ENCODE data around the gene CFAP221.
A peak's percentile ranks its signal among the peaks of the same experiment; 100 is the strongest.
"Not testable (repeated sequence)": the region's sequence is repeated elsewhere in the genome, so short reads cannot be mapped to it uniquely, and the experiment has no call there.

CFAP221 gene

GRCh38 chr2:119608553-119608952 lies 64.3 kb downstream of the CFAP221 start:
- TF ChIP-seq JUND (IDR thresholded peaks at IDR 0.05; ENCODE audit: low read depth) = no peak
- no peak for DNase-seq (ENCODE audit: low read depth in 1 of 2, low spot score in 1 of 2)
- in situ Hi-C loops (cut with HindIII; ENCODE audit: low pct_unique_long_range_greater_than_20kb, low sequenced_read_pairs) = no loop called here

DNA sequence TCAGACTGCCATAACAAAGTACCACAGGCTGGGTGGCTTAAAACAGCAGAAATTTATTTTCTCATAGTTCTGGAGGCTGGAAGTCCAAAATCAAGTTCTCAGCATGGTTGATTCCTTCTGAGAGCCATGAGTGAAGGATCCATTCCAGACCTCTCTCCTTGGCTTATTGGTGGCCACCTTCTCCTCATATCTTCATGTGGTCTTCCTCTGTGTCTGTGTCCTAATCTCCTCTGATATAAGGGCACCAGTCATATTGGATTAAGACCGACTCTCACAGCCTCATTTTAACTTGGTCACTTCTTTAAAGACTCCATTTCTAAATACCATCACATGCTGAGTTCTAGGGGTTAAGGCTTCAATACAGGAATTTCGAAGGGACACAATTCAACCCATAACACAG lies 65.1 kb downstream of the CFAP221 start:
- no peak for TF ChIP-seq JUND (IDR thresholded peaks at IDR 0.05; ENCODE audit: low read depth)
- no peak for DNase-seq (ENCODE audit: low read depth in 1 of 2, low spot score in 1 of 2)
- in situ Hi-C loops (cut with HindIII; ENCODE audit: low pct_unique_long_range_greater_than_20kb, low sequenced_read_pairs) = no loop called here

GRCh38 chr2:119614140-119614539 lies 69.9 kb downstream of the CFAP221 start:
- in situ Hi-C loops (cut with HindIII; ENCODE audit: low pct_unique_long_range_greater_than_20kb, low sequenced_read_pairs); DNase-seq (ENCODE audit: low read depth in 1 of 2, low spot score in 1 of 2): not testable (repeated sequence)

GRCh38 chr2:119616421-119616820 lies 72.2 kb downstream of the CFAP221 start:
- DNase-seq (ENCODE audit: low read depth in 1 of 2, low spot score in 1 of 2) = no peak
- in situ Hi-C loops (cut with HindIII; ENCODE audit: low pct_unique_long_range_greater_than_20kb, low sequenced_read_pairs) = no loop called here
- no peak for TF ChIP-seq JUND (IDR thresholded peaks at IDR 0.05; ENCODE audit: low read depth)

- in situ Hi-C loops (cut with HindIII; ENCODE audit: low pct_unique_long_range_greater_than_20kb, low sequenced_read_pairs) = no loop called here
- TF ChIP-seq JUND (IDR thresholded peaks at IDR 0.05; ENCODE audit: low read depth) = no peak
- no peak for DNase-seq (ENCODE audit: low read depth in 1 of 2, low spot score in 1 of 2)
Observed at GRCh38 chr2:119617455-119617854, 73.2 kb downstream of the CFAP221 start.

DNA sequence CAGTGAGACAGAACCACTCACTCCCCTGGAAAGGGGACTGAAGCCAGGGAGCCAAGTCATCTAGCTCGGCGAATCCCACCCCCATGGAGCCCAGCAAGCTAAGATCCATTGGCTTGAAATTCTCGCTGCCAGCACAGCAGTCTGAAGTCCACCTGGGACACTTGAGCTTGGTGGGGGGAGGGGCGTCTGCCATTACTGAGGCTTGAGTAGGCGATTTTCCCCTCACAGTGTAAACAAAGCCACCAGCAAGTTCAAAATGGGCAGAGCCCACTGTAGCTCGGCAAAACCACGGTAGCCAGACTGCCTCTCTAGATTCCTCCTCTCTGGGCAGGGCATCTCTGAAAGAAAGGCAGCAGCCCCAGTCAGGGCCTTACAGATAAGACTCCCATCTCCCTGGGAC lies 74.5 kb downstream of the CFAP221 start:
- in situ Hi-C loops (cut with HindIII; ENCODE audit: low pct_unique_long_range_greater_than_20kb, low sequenced_read_pairs); DNase-seq (ENCODE audit: low read depth in 1 of 2, low spot score in 1 of 2): not testable (repeated sequence)

DNA sequence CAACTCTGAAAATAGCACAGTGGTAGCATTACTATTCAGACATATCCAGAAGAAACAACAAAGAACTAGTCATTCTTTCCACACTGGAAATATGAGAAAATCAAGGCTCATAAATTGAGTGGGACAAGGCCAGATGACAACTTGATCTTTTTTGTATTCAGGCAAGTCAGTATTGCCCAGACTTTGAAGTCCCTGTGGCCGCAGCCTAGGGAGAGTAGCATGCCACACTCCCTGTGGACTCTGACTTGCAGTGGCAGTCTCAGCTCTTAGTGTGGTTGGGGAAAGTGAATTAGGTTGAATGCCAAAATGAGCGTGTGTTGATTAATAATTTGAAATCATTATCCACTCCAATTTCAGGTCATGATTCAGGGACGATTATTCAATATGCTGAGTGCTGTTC lies 81.0 kb downstream of the CFAP221 start:
- in situ Hi-C loops (cut with HindIII; ENCODE audit: low pct_unique_long_range_greater_than_20kb, low sequenced_read_pairs) = no loop called here
- no peak for TF ChIP-seq JUND (IDR thresholded peaks at IDR 0.05; ENCODE audit: low read depth)
- DNase-seq (ENCODE audit: low read depth in 1 of 2, low spot score in 1 of 2) = no peak

DNA sequence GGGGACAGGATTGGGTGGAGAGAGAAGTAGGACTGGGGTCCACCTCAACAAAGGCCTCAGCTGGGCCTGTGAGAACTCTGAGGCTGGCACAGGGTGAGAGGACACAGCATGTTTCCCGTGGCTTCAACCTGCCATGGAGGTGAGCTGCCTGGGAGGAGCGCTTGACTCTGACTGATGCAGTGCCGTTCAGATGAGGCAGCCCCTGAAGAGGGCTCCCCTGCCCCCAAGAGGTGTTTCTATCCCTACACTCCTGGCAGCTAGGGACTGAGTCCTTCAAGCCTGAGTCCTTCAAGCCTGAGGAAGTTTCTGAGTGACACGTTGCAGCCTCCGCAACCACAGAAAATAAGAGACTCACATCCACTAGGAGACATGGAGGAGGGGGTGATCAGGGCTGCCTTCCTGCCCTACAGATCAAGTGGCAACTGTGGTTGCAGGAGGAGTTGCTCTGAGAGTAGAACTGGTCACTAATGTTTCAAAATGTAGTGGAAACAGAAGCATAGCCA lies 85.1 kb downstream of the CFAP221 start:
- DNase-seq (ENCODE audit: low read depth in 1 of 2, low spot score in 1 of 2) = no peak
- TF ChIP-seq JUND (IDR thresholded peaks at IDR 0.05; ENCODE audit: low read depth) = no peak
- in situ Hi-C loops (cut with HindIII; ENCODE audit: low pct_unique_long_range_greater_than_20kb, low sequenced_read_pairs) = no loop called here

DNA sequence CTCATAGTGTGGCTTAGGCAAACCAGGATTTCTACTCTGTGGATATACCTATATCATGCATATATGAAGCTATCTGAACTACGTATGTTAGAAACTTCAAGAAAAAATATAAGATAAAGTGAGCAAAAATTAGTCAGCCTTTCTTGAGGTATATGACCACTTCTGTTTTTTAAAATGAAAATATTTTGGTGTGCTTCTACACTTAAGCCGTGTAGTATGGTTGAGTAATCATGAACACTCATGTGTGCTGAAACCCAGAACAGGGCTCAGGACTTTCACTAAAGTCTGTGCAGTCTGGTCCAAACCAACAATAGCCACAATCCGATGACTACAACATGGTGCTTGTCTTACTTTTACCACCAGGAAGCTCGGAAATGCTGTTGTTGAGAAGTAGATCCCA lies 85.9 kb downstream of the CFAP221 start:
- in situ Hi-C loops (cut with HindIII; ENCODE audit: low pct_unique_long_range_greater_than_20kb, low sequenced_read_pairs) = no loop called here
- no peak for TF ChIP-seq JUND (IDR thresholded peaks at IDR 0.05; ENCODE audit: low read depth)
- no peak for DNase-seq (ENCODE audit: low read depth in 1 of 2, low spot score in 1 of 2)

GRCh38 chr2:119637371-119637770 lies 93.1 kb downstream of the CFAP221 start:
- DNase-seq (ENCODE audit: low read depth in 1 of 2, low spot score in 1 of 2) = no peak
- TF ChIP-seq JUND (IDR thresholded peaks at IDR 0.05; ENCODE audit: low read depth) = no peak
- in situ Hi-C loops (cut with HindIII; ENCODE audit: low pct_unique_long_range_greater_than_20kb, low sequenced_read_pairs) = no loop called here

- no peak for TF ChIP-seq JUND (IDR thresholded peaks at IDR 0.05; ENCODE audit: low read depth)
- in situ Hi-C loops (cut with HindIII; ENCODE audit: low pct_unique_long_range_greater_than_20kb, low sequenced_read_pairs) = no loop called here
- no peak for DNase-seq (ENCODE audit: low read depth in 1 of 2, low spot score in 1 of 2)
Observed at GRCh38 chr2:119638246-119638645, 94.0 kb downstream of the CFAP221 start.

- in situ Hi-C loops (cut with HindIII; ENCODE audit: low pct_unique_long_range_greater_than_20kb, low sequenced_read_pairs) = no loop called here
- no peak for TF ChIP-seq JUND (IDR thresholded peaks at IDR 0.05; ENCODE audit: low read depth)
- no peak for DNase-seq (ENCODE audit: low read depth in 1 of 2, low spot score in 1 of 2)
Observed at GRCh38 chr2:119638685-119639554, 94.7 kb downstream of the CFAP221 start.

GRCh38 chr2:119641562-119642258 lies 97.5 kb downstream of the CFAP221 start:
- peak; percentile 80 to 82 for DNase-seq (ENCODE audit: low read depth in 1 of 2, low spot score in 1 of 2)
- in situ Hi-C loops (cut with HindIII; ENCODE audit: low pct_unique_long_range_greater_than_20kb, low sequenced_read_pairs) = no loop called here
- no peak for TF ChIP-seq JUND (IDR thresholded peaks at IDR 0.05; ENCODE audit: low read depth)

Data from T47D (cell line).